ENCODE results near the gene PLEKHD1. TPM values are rescaled to one million over a fixed set of nuclear protein-coding genes. Genes with fewer than 3 reads are reported as not detected.

PLEKHD1 gene
- total RNA-seq, 4 donors from 2014 or later = 0.04 to 0.10 TPM; not detected in 2

GRCh38 chr14:69481815-69482568 is 2.5 kb upstream of the PLEKHD1 start:
- Histone ChIP-seq H3K27ac (no peak overlapping the region), H3K9me3 (no peaks in the 10 kb centered on the region), H3K36me3 (no peaks in the 10 kb centered on the region), H3K4me3 (no peak overlapping the region), H3K27me3 (peaks cover 4 to 14% (median 9%) of the 10 kb centered on the region in 3 donors), H3K4me1 (peaks cover 17 to 24% of the 10 kb centered on the region in 2 donors)
- intact Hi-C loops (cut with DNase I; ENCODE audit: low total_unique reads) (no loop called here), in situ Hi-C loops (cut with MboI; ENCODE audit: low sequenced_read_pairs in 4 of 4) (no loop called here)
- peak in 1 of 2 donors; percentile 13 for DNase-seq
- ATAC-seq = peak in 1 of 2 donors; percentile 43
- no peak for TF ChIP-seq CTCF (IDR thresholded peaks at IDR 0.05 in 4 of 5, conservative IDR thresholded peaks at IDR 0.05 in 1 of 5)
- TF ChIP-seq POLR2A (IDR thresholded peaks at IDR 0.05) = no peak

GRCh38 chr14:69483765-69484443 is 624 bp upstream of the PLEKHD1 start:
- in situ Hi-C loops (cut with MboI; ENCODE audit: low sequenced_read_pairs in 4 of 4) = no loop called here

GRCh38 chr14:69485315-69485660 is 760 bp downstream of the PLEKHD1 start:
- intact Hi-C loops (cut with DNase I; ENCODE audit: low total_unique reads) = no loop called here
- TF ChIP-seq POLR2A (IDR thresholded peaks at IDR 0.05) = no peak
- TF ChIP-seq CTCF (IDR thresholded peaks at IDR 0.05 in 4 of 5, conservative IDR thresholded peaks at IDR 0.05 in 1 of 5) = no peak
- no peak for ATAC-seq
- no peaks in the 10 kb centered on the region for H3K9me3 ChIP-seq
- H3K36me3 ChIP-seq = no peaks in the 10 kb centered on the region
- H3K27ac ChIP-seq = no peak overlapping the region
- H3K4me3 ChIP-seq = no peak overlapping the region
- peaks cover 4 to 14% (median 9%) of the 10 kb centered on the region in 3 donors for H3K27me3 ChIP-seq
- in situ Hi-C loops (cut with MboI; ENCODE audit: low sequenced_read_pairs in 4 of 4) = no loop called here
- no peak for DNase-seq
- H3K4me1 ChIP-seq = peaks cover 17 to 24% of the 10 kb centered on the region in 2 donors

More at GRCh38 chr14:69483765-69484443, 624 bp upstream of the PLEKHD1 start:
- peak overlapping the region; percentile 46 to 61 (median 55) for H3K4me3 ChIP-seq
- intact Hi-C loops (cut with DNase I; ENCODE audit: low total_unique reads) = no loop called here
- DNase-seq = peak; percentile 68 to 77
- peak overlapping the region; percentile 43 to 62 (median 55) for H3K27ac ChIP-seq
- H3K4me1 ChIP-seq = peaks cover 17 to 24% of the 10 kb centered on the region in 2 donors
- ATAC-seq = peak; percentile 81 to 88
- peaks cover 4 to 14% (median 9%) of the 10 kb centered on the region in 3 donors for H3K27me3 ChIP-seq
- TF ChIP-seq POLR2A (IDR thresholded peaks at IDR 0.05) (no peak), CTCF (IDR thresholded peaks at IDR 0.05 in 4 of 5, conservative IDR thresholded peaks at IDR 0.05 in 1 of 5) (no peak)
- H3K36me3 ChIP-seq = no peaks in the 10 kb centered on the region
- no peaks in the 10 kb centered on the region for H3K9me3 ChIP-seq

GRCh38 chr14:69485701-69486100 is 1.2 kb downstream of the PLEKHD1 start:
- Histone ChIP-seq H3K27ac (no peak overlapping the region), H3K36me3 (no peaks in the 10 kb centered on the region), H3K9me3 (no peaks in the 10 kb centered on the region), H3K4me3 (no peak overlapping the region), H3K4me1 (peaks cover 17 to 24% of the 10 kb centered on the region in 2 donors), H3K27me3 (peaks cover 4 to 14% (median 9%) of the 10 kb centered on the region in 3 donors)
- no peak for TF ChIP-seq POLR2A (IDR thresholded peaks at IDR 0.05)
- no peak for TF ChIP-seq CTCF (IDR thresholded peaks at IDR 0.05 in 4 of 5, conservative IDR thresholded peaks at IDR 0.05 in 1 of 5)
- in situ Hi-C loops (cut with MboI; ENCODE audit: low sequenced_read_pairs in 4 of 4) (no loop called here), intact Hi-C loops (cut with DNase I; ENCODE audit: low total_unique reads) (no loop called here)
- DNase-seq (no peak), ATAC-seq (no peak)

Measured in gastrocnemius medialis (tissue), 4 donors.